GM10248 (cell line): ENCODE data around the gene WDR72.

ENCODE experiments used
- CTCF ChIA-PET: fragments of 300-600 bp; sonication (Branson Sonifier 250); formaldehyde crosslinking; extraction: SDS; loops from one replicate; lab custom pipeline; 2021; ENCODE audit warnings: antibody characterized with exemption; lab: Yijun Ruan, JAX
- POLR2A ChIA-PET: fragments of 350-650 bp; sonication (Branson Sonifier 250); formaldehyde crosslinking; extraction: SDS; loops from one replicate; lab custom pipeline; 2020; ENCODE audit warnings: antibody characterized with exemption; lab: Yijun Ruan, JAX
- DNase-seq: peaks from one replicate; pipeline ENCODE4 v3.0.0; 2012; ENCODE audit errors: extremely low spot score
- CTCF ChIP-seq: IDR thresholded peaks from 2 replicates; pipeline ENCODE4 v1.5.1; 2012; ENCODE audit warnings: mild to moderate bottlenecking, low read depth; ENCODE audit errors: extremely low read depth, missing control alignments, control extremely low read depth

Gene WDR72

GRCh38 chr15:53472210-53472609 lies 287.3 kb downstream of the WDR72 start:
- no peak for DNase-seq
- CTCF ChIA-PET = no interaction called here
- POLR2A ChIA-PET = no interaction called here
- TF ChIP-seq CTCF = no peak

DNA sequence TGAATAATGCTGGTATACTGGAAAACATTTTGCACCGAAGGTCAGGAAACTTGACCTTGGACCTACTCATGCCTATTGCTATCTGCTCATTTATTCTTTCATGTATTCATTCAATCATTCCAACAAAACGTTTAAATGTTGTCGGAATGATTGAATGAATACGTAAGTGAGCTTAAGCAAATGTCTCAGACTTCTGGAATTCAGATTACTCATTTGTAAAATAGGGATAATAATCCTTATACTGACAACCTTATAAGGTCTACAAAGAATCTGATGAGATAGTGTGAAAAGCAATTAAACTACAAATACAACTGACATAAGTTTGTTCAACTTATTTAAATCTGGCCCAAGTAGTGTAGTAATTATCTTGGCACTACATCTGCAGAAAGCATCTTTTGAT lies 288.7 kb downstream of the WDR72 start:
- no peak for DNase-seq
- CTCF ChIA-PET = no interaction called here

GRCh38 chr15:53469422-53469821 lies 290.0 kb downstream of the WDR72 start:
- POLR2A ChIA-PET = no interaction called here
- DNase-seq = no peak
- TF ChIP-seq CTCF = no peak
- CTCF ChIA-PET = no interaction called here

More for the DNA sequence above, 288.7 kb downstream of the WDR72 start:
- no peak for TF ChIP-seq CTCF
- POLR2A ChIA-PET = no interaction called here
